Hematopoietic multipotent progenitor cell treated with erythropoietin and hydrocortisone succinate and interleukin-3 and kit ligand, for 15 days (in vitro differentiated cells): ENCODE data around the gene SMPDL3A.

Source experiments
- DNase-seq: peaks from one replicate; pipeline ENCODE4 v3.0.0-alpha.2; 2015; ENCODE audit warnings: low spot score

Gene SMPDL3A

DNA sequence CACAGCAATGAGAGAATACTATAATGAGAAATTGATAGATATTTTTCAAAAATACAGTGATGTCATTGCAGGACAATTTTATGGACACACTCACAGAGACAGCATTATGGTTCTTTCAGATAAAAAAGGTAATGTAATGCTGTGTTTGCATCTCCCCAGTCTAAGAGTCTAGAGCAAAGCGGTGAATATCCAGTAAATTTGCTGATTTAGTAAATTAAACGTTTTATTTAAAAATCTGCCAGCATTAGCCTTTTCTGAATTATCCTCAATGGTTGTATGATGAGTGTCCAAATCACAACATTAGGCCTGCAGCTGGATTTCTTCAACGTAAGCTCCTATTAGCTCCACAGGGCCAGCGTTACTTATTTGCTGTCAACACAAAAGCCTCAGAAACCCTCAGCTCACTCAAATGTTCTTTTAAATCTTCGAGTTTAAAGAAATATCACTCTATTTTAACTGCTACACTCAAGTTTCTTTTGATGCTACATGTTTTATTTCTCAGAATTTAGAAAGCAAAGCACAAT is 16.0 kb downstream of the SMPDL3A start:
- no peak for DNase-seq

DNA sequence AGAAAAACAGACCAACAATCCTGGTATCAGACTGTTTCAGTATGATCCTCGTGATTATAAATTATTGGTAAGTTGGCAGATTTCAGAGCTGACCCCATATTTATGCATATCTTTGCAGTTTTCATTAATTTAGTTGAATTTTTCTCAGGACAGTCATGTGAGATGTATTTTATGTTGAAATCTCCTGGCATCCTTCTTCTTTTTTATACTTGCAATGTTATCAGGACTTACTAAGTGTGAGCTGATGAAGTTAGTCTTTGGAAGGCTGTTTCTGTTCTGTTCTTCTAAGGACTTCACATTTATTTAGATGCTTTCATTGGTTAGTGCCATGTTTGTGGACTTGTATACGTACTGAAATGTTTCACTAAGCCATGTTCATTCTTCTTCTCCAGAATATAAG is 17.2 kb downstream of the SMPDL3A start:
- no peak for DNase-seq

DNA sequence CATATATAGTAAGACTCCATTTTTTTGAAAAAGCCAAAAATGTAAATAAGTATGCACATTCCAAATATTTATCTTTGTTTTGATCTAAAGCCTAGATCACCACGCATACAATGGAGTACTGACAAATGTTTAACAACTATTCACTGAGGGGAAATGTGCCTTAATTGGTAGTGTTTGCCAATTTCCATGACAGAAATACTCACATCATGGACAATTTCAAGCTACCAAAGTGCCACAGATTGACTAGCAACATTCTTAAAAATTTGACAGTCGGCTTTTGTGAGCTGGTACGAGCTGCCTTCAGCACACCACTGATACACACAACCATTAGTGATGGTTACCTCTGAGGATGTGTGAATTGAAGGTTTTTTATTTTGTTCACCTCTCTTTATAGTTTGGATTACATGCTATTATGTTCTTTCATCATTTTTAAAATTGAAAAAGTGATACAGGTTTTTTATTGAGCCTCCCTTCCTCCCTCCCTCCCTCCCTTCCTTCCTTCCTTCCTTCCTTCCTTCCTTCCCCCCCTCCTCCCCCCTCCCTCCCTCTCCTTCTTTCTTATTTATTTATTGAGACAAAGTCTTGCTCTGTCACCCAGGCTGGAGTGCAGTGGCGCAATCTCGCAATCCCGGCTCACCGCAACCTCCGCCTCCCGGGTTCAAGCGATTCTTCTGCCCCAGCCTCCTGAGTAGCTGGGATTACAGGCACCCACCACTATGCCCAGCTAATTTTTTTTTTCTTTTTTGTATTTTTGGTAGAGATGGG is 19.2 kb downstream of the SMPDL3A start:
- no peak for DNase-seq

GRCh38 chr6:122809001-122809400 is 19.9 kb downstream of the SMPDL3A start:
- no peak for DNase-seq

- DNase-seq = no peak
Measured at GRCh38 chr6:122809691-122810090, 20.6 kb downstream of the SMPDL3A start.

DNA sequence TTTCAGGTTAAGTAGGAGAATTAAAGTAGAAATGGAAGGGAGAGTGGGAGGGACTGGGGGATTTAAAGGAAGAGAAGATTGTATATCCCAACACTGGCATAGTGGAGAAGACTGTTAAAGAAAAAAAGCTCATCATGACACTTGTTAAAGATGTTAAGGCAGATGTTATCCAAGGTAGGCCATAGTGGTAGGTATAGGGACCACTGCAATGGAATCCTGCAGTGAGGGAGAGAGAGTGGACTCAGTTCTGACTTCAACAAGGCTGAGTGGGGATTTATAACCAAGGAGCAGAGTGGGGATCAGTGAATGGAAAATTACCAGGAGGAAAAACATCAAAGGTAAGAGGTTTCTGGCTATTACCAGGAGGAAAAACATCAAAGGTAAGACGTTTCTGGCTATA is 21.1 kb downstream of the SMPDL3A start:
- DNase-seq = no peak

- no peak for DNase-seq
Measured at GRCh38 chr6:122817358-122817757, 28.3 kb downstream of the SMPDL3A start.

GRCh38 chr6:122817766-122818165 is 28.7 kb downstream of the SMPDL3A start:
- no peak for DNase-seq

DNA sequence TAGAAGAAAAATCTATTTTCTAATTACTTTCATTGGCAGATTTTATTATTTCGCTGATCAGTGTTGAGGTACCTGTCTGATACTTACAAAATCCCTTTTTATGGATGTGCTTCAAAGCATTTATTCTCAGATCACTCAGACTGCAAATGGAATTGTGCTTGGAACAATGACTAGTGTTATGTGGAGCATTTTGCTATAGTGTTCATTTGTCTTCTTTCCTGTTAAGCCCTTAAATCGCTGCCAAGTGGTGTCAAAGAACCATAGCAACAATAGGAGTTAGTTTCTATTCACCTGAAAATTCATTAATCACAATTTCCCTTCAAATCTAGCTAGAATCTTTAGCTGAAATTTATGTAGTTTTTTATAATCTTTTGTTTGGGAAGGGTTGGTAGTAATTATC is 29.8 kb downstream of the SMPDL3A start:
- no peak for DNase-seq

- no peak for DNase-seq
Measured at GRCh38 chr6:122821095-122821494, 32.0 kb downstream of the SMPDL3A start.

DNA sequence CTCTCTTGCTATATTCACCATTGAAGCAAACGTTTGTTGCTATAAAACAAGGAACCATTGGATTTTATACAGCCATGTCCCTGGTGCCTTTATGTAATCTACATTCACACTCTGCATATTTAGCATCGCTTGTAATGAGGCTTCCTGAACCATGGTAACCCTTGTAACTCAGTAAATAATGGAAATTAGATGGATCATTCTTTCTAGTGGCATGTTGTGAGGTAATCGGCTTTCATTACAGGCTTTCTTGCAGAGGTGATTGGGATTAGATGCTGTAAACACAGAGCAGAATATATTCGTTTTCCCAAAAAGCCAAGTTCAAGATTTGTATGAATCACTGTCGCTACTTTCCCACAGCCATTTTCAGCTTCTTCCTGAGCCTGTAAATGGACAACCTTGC is 36.1 kb downstream of the SMPDL3A start:
- DNase-seq = no peak

DNA sequence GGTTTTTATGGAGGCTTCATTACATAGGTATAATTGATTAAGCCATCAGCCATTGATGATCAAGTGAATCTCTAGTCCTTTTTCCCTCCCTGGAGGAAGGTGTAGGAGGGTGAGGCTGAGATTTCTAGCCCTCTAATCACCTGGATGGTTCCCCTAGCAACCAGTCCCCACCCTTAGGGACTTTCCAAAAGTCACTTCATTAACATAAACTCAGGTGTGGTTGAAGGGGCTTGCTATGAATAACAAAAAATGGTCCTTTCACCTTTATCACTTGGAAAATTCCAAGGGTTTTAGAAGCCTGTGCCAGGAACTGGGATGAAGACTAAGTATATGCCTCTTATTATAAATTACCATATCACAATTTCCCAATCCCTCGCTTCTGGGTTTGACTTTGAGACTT is 40.4 kb downstream of the SMPDL3A start:
- no peak for DNase-seq

DNA sequence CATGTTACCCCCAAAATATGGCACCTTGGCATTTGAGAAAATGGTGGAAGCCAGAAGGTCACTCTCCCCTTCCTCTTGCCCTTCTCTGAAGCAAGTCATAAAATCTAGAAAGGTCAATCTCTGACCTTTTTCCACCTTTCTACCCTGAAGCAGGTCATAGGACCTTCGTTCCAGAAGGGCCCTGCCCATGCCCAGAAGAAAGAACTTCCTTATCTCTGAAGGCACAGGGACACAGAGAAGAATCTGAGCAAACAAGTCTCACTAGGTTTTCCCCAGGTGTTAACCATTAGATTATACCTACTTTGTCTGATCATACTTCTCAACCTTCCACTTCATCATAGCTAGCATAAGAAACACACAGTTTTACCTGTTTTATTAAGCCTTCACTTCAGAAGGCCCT is 42.5 kb downstream of the SMPDL3A start:
- no peak for DNase-seq

DNA sequence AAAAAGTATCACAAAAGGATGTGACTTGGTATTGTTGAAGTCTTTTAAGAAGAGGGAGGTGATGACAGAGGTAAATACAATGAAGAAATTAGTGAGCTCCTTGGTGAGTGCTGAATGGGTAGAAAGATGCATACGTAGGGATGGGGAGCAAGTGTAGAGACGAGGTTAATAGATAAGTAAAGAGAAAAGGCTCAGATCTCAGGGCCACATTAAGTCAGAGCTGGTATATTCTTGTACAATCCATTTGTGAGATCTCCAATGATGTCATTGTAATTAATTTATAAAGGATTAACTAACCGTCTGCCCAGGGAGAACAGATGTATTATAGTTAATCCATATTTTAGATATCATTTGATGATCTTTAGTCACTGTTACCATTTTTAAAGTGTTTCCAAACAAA is 43.4 kb downstream of the SMPDL3A start:
- DNase-seq = no peak

GRCh38 chr6:122833021-122833491 is 44.0 kb downstream of the SMPDL3A start:
- no peak for DNase-seq

DNA sequence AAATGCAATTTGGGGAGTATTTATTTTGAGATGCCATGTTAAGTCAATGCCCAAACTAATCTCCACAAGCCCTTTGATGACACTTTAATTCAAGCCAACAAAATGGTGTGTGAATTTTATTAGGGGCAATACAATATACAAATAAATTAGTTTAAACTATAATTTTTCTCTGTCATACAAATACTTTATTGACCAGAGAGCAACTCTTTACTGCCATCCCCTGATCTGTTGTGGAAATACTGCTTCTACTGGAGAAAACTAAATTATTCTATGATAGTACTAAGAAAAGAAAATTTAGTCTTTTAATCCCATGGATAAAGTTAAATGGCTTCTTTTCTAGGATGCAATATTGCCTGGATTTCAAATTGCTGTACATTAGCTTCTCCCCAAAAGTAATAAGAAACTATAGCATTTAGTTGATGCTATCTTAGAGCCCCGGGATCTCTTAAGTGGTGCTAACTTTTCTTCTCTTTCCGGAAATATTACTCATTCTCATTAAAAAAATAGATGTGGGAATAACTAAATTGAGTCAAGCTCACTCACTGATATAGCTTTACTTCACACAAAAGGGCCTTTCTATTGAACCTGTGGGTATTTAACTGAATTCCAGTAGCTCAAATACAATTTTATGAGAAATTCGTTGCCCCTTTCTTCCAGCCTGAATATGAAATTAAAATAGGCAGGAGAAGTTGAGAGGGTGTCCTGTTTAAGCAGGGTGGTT is 49.2 kb downstream of the SMPDL3A start:
- DNase-seq = no peak

DNA sequence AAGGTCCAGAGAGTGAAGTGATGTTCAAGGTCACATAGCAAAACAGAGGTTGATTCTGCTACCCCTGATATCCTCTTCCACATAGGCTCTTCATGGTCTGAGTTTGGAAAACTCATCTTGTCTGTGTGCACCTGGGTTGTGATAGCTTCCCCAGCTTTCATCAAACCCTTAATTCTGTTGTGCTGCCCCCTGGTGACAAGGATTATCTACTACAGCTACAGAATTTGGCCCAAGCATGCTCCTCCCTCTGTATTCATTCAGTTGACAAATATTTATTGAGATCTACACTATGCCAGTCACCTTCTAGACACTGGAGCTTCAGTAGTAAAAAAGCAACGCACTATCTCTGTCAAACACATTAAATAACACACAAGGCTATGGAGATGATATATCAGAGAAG is 50.4 kb downstream of the SMPDL3A start:
- DNase-seq = peak; percentile 53

DNA sequence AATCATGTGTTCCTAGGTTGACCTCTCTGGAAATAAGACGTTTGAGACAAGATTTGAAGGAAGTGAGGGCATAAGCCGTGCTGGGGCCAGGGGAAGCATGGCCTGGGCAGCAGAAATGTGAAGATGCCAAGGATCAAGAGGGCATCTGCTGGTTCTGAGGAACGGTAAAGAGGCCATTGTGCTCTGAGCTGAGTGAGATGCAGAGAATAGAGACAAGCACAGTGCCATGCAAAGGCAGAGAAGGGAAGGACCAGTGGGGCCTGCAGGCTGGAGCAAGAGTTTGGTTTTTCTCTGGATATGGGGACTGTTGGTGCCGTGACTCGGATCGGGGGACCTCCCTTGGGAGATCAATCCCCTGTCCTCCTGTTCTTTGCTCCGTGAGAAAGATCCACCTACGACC is 50.8 kb downstream of the SMPDL3A start:
- DNase-seq = no peak

DNA sequence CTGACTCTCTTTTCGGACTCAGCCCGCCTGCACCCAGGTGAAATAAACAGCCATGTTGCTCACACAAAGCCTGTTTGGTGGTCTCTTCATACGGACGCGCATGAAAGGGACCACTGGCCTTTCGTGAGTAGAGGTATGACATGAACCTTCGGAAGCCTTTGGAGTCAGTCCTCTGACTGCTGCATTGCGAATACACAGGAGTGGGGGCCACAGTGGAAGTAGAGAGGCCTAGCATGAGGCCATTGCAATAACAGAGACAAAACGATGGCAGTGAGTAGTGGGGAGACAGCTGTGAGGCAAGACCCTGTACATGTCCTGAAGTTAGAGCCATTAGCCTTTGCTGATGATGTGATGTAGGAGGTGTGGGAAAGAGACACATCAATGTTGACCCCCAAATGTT is 56.4 kb downstream of the SMPDL3A start:
- no peak for DNase-seq

GRCh38 chr6:122845916-122846612 is 57.0 kb downstream of the SMPDL3A start:
- no peak for DNase-seq

- no peak for DNase-seq
Measured at GRCh38 chr6:122853259-122853995, 64.4 kb downstream of the SMPDL3A start.
